ENCODE results near the gene KCTD1. TPM values are rescaled to one million over a fixed set of nuclear protein-coding genes. Genes with fewer than 3 reads are reported as not detected.

Gene KCTD1
- total and polyA plus RNA-seq, 2 of the 8 experiments (the other 6 are each of a cell fraction or from before 2014, with no cell fraction given): 7.7 to 14.0 TPM

- ChIA-PET POLR2A (ENCODE audit: partially characterized antibody) (no interaction called here), CTCF (ENCODE audit: partially characterized antibody) (no interaction called here)
Observed at GRCh38 chr18:26453386-26453901, 94.9 kb downstream of the KCTD1 start.

More at GRCh38 chr18:26453386-26453901, 94.9 kb downstream of the KCTD1 start:
- H3K79me2 ChIP-seq (ENCODE audit: control insufficient read depth in 1 of 2, insufficient read depth in 2 of 2, low read length in 2 of 2): no peaks in the 10 kb centered on the region
- no peaks in the 10 kb centered on the region for H3K79me1 ChIP-seq (ENCODE audit: low read depth, low read length)
- H2AK5ac ChIP-seq (ENCODE audit: low read depth, low read length): no peak overlapping the region
- H3K9me3 ChIP-seq (ENCODE audit: insufficient read depth in 2 of 2, low read depth in 1 of 2, low read length in 1 of 2): no peaks in the 10 kb centered on the region
- H2BK15ac ChIP-seq (ENCODE audit: low read length): no peak overlapping the region
- H3K4ac ChIP-seq (replicated peaks; ENCODE audit: insufficient read length, low read depth, low read length): no peak overlapping the region
- H3K4me1 ChIP-seq (replicated peaks in 1 of 4; ENCODE audit: control insufficient read depth in 3 of 4, insufficient read depth in 4 of 4, low read length in 3 of 4): peaks cover 3 to 13% (median 8%) of the 10 kb centered on the region in 4 experiments; a peak in 6 of 7 replicates
- FAIRE-seq (no peak), DNase-seq (ENCODE audit: low read depth in 1 of 2, low spot score in 2 of 2) (no peak)
- H4K8ac ChIP-seq (ENCODE audit: extremely low read depth, insufficient read depth, low read length): no peak overlapping the region
- H2BK5ac ChIP-seq (ENCODE audit: low read depth, low read length): no peak overlapping the region
- no peak overlapping the region for H2BK120ac ChIP-seq (replicated peaks; ENCODE audit: low read depth, low read length)
- no peak overlapping the region for H4K91ac ChIP-seq (replicated peaks; ENCODE audit: insufficient read length, low read length)
- no peak overlapping the region for H3K4me3 ChIP-seq (ENCODE audit: extremely low read depth in 1 of 4, insufficient read depth in 2 of 4, low read depth in 3 of 4, low read length in 4 of 4)
- no peak overlapping the region for H4K5ac ChIP-seq (ENCODE audit: insufficient read length, low read depth, low read length)
- 93% methylated on average over 4 of the region's 4 CpGs; no CpG with 5 or more reads in 1 of the 2 experiments for WGBS, 2 experiments (ENCODE audit: extremely low coverage in 1 of 2, insufficient coverage in 1 of 2, insufficient read length in 1 of 2, insufficient replicate concordance in 2 of 2, low coverage in 1 of 2, low lambda C conversion rate in 2 of 2, missing lambda C conversion rate in 1 of 2)
- no peak overlapping the region for H2BK12ac ChIP-seq (ENCODE audit: low read depth, low read length)
- TF ChIP-seq NANOG (IDR thresholded peaks at IDR 0.05; ENCODE audit: insufficient read depth, low read depth, low read length, poor library complexity, severe bottlenecking) (no peak), RFX5 (IDR thresholded peaks at IDR 0.05; ENCODE audit: borderline replicate concordance, low read depth, low read length) (no peak), MAX (IDR thresholded peaks at IDR 0.05) (no peak), RXRA (IDR thresholded peaks at IDR 0.05; ENCODE audit: insufficient read depth, low read depth, low read length) (no peak), JUN (IDR thresholded peaks at IDR 0.05; ENCODE audit: low read depth, low read length) (no peak), USF2 (IDR thresholded peaks at IDR 0.05; ENCODE audit: low read length) (no peak), ATF2 (IDR thresholded peaks at IDR 0.05; ENCODE audit: low read length) (no peak)
- no peak overlapping the region for H2AFZ ChIP-seq (ENCODE audit: low read length)
- no peak overlapping the region for H3K27ac ChIP-seq (ENCODE audit: low read depth, low read length)
- H3K56ac ChIP-seq (replicated peaks; ENCODE audit: insufficient read length, low read depth, low read length): no peak overlapping the region
- no peak overlapping the region for H3K9ac ChIP-seq (replicated peaks in 1 of 4; ENCODE audit: extremely low read depth in 1 of 4, low read depth in 3 of 4, low read length in 3 of 4)
- H3K4me2 ChIP-seq (ENCODE audit: insufficient read depth in 1 of 2, low read depth in 2 of 2, low read length in 2 of 2): no peak overlapping the region
- no peak overlapping the region for H2BK20ac ChIP-seq (ENCODE audit: low read length)
- peaks cover 0 to 3% (median 0%) of the 10 kb centered on the region in 4 experiments; a peak in 1 of 8 replicates for H3K36me3 ChIP-seq (ENCODE audit: control insufficient read depth in 2 of 4, insufficient read depth in 4 of 4, low read length in 3 of 4)
- H4K20me1 ChIP-seq (replicated peaks in 1 of 2; ENCODE audit: control insufficient read depth in 1 of 2, insufficient read depth in 2 of 2, low read length in 2 of 2): no peaks in the 10 kb centered on the region
- no peak overlapping the region for H3K23ac ChIP-seq (ENCODE audit: insufficient read length)
- H3K23me2 ChIP-seq (ENCODE audit: low read depth, low read length): no peaks in the 10 kb centered on the region
- H3K14ac ChIP-seq (ENCODE audit: insufficient read length): no peak overlapping the region
- peaks cover 0 to 2% (median 1%) of the 10 kb centered on the region in 4 experiments; a peak in 2 of 7 replicates for H3K27me3 ChIP-seq (replicated peaks in 1 of 4; ENCODE audit: control insufficient read depth in 3 of 4, extremely low read depth in 1 of 4, insufficient read depth in 3 of 4, low read length in 3 of 4)
- no peak overlapping the region for H3K18ac ChIP-seq (ENCODE audit: extremely low read depth, low read length)

All from H1 (cell line).